ENCODE results near the gene MALRD1.

The MALRD1 gene

DNA sequence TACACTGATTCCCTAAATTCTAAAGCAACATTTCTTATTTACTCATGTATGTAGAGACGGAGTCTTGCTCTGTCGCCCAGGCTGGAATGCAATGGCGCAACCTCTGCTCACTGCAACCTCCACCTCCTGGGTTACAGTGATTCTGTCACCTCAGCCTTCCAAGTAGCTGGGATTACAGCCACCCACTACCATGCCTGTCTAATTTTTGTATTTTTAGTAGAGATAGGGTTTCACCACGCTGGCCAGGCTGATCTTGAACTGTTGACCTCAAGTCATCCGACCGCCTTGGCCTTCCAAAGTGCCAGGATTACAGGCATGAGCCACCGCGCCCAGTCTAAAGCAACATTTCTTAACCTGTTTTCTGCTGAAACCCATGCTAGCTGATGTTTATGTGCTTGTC lies 540.0 kb downstream of the MALRD1 start:
- no peak for TF ChIP-seq POLR2A (IDR thresholded peaks at IDR 0.05; ENCODE audit: low read depth, low read length)
- DNase-seq (ENCODE audit: insufficient read length, low spot score) (no peak), FAIRE-seq (no peak)

- FAIRE-seq, result peak; percentile 45
- peak; percentile 12 for DNase-seq (ENCODE audit: insufficient read length, low spot score)
- no peak for TF ChIP-seq POLR2A (IDR thresholded peaks at IDR 0.05; ENCODE audit: low read depth, low read length)
Observed at GRCh38 chr10:19592276-19592675, 543.7 kb downstream of the MALRD1 start.

DNA sequence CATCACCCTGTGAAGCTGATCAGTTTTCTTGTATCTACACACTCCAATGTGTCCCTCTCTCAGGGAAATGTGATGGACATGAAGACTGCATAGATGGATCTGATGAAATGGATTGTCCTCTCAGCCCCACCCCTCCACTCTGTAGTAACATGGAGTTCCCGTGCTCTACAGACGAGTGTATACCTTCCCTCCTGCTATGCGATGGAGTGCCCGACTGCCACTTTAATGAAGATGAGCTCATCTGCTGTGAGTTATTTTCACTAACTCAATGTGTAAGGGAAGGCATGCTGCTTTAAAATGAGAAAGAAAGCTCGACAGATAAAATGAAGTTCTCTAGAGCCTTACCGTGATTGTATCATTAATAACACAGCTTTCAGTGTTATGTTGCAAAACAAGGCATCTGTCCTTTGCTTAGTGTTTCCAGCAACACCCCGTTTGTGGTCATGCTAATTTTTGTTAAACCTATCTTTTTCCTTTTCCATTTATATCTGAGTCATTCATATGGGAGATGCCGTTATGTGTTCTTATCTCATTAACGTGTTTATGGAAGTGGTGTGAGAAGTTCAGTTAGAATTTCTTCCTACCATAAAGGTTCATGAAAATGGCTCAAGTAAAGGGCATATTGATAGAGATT lies 546.7 kb downstream of the MALRD1 start:
- FAIRE-seq (no peak), DNase-seq (ENCODE audit: insufficient read length, low spot score) (no peak)
- TF ChIP-seq POLR2A (IDR thresholded peaks at IDR 0.05; ENCODE audit: low read depth, low read length), result no peak

DNA sequence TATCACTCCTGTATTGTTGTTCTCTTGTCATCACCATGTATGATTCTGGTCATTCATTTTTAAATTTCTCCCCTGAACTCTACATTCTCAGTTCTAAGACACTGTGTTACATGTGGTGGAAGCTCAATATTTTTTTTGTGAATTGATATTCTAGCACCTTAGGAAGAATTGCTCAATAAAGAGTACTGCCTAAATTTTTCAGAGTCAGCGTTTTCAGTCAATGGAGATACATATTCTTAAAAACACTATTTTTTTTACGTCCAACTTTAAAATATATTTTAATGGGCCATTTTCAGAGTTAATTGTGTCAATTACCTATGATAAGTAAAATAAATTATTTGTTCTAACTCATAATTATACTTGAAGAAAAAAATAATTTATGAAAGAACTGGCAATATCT lies 557.2 kb downstream of the MALRD1 start:
- FAIRE-seq (no peak), DNase-seq (ENCODE audit: insufficient read length, low spot score) (no peak)
- TF ChIP-seq POLR2A (IDR thresholded peaks at IDR 0.05; ENCODE audit: low read depth, low read length), result no peak

- no peak for TF ChIP-seq POLR2A (IDR thresholded peaks at IDR 0.05; ENCODE audit: low read depth, low read length)
- no peak for DNase-seq (ENCODE audit: insufficient read length, low spot score)
- no peak for FAIRE-seq
Observed at GRCh38 chr10:19606968-19607367, 558.4 kb downstream of the MALRD1 start.

GRCh38 chr10:19611775-19612174 lies 563.2 kb downstream of the MALRD1 start:
- no peak for FAIRE-seq
- no peak for TF ChIP-seq POLR2A (IDR thresholded peaks at IDR 0.05; ENCODE audit: low read depth, low read length)
- no peak for DNase-seq (ENCODE audit: insufficient read length, low spot score)

- no peak for TF ChIP-seq POLR2A (IDR thresholded peaks at IDR 0.05; ENCODE audit: low read depth, low read length)
- no peak for FAIRE-seq
- DNase-seq (ENCODE audit: insufficient read length, low spot score), result no peak
Observed at GRCh38 chr10:19616966-19617365, 568.4 kb downstream of the MALRD1 start.

GRCh38 chr10:19620811-19621210 lies 572.2 kb downstream of the MALRD1 start:
- FAIRE-seq, result no peak
- no peak for DNase-seq (ENCODE audit: insufficient read length, low spot score)
- TF ChIP-seq POLR2A (IDR thresholded peaks at IDR 0.05; ENCODE audit: low read depth, low read length), result no peak

- no peak for TF ChIP-seq POLR2A (IDR thresholded peaks at IDR 0.05; ENCODE audit: low read depth, low read length)
- no peak for FAIRE-seq
- DNase-seq (ENCODE audit: insufficient read length, low spot score), result no peak
Observed at GRCh38 chr10:19623321-19623720, 574.7 kb downstream of the MALRD1 start.

DNA sequence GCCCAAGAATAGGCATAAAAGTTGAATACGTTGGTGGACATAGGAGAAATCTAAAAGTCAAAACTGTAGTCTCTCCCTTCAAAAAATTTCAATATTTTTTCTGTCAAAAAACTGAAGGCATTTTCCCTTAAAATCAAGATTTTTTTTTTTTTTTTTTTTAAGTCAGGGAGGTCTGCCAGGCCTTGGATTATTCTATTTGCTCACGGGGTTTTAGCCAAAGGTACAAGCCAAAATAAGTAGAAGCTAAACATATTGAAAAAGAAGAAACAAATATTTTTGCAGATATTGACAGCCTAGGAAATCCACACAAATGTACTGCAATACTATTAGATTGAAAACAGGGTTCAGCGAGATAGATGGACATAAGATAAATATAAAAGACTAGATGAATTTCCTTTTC lies 577.6 kb downstream of the MALRD1 start:
- TF ChIP-seq POLR2A (IDR thresholded peaks at IDR 0.05; ENCODE audit: low read depth, low read length), result no peak
- DNase-seq (ENCODE audit: insufficient read length, low spot score) (no peak), FAIRE-seq (no peak)

GRCh38 chr10:19628767-19629560 lies 580.4 kb downstream of the MALRD1 start:
- DNase-seq (ENCODE audit: insufficient read length, low spot score) (no peak), FAIRE-seq (peak; percentile 92)
- TF ChIP-seq POLR2A (IDR thresholded peaks at IDR 0.05; ENCODE audit: low read depth, low read length), result no peak

DNA sequence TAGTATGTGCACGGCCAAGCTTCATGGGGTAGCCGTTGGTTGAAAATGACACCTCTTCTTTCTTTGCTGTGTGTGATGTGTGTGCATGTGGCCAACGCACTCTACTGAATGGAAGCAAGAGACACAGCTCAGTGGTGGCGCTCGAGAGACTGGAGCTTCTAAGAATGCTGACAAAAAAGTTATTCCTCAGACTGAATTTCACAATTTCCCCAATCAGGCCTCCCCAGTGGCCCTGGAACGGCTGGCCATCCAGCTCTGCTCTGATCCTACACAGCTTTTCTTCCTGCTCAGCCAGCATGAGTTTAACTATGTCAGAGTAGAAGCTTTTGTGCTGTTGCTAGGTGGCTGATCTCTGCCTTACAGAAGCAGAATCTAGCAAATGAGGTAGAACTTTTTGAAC lies 581.0 kb downstream of the MALRD1 start:
- FAIRE-seq, result no peak
- DNase-seq (ENCODE audit: insufficient read length, low spot score), result no peak
- no peak for TF ChIP-seq POLR2A (IDR thresholded peaks at IDR 0.05; ENCODE audit: low read depth, low read length)

GRCh38 chr10:19634163-19634562 lies 585.6 kb downstream of the MALRD1 start:
- no peak for TF ChIP-seq POLR2A (IDR thresholded peaks at IDR 0.05; ENCODE audit: low read depth, low read length)
- FAIRE-seq (no peak), DNase-seq (ENCODE audit: insufficient read length, low spot score) (no peak)

- FAIRE-seq (peak; percentile 94), DNase-seq (ENCODE audit: insufficient read length, low spot score) (no peak)
Observed at GRCh38 chr10:19638182-19638895, 589.7 kb downstream of the MALRD1 start.

DNA sequence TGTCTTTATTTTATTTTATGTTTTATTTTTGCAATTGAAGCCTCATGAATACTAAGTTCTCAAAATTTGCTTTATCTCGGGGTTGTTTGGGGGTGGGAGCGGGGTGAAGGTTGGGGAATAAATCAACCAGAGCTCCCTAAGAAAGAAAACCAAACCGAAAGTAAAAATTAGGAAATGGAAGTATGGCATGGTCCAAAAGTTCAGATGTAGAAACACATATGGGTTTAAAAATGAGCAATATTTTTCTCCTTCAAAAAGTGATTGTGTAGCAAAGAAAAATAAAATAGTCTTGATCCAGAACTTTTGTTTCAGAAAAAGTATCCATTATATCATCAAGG lies 590.3 kb downstream of the MALRD1 start:
- DNase-seq (ENCODE audit: insufficient read length, low spot score), result no peak
- TF ChIP-seq POLR2A (IDR thresholded peaks at IDR 0.05; ENCODE audit: low read depth, low read length), result no peak
- FAIRE-seq, result no peak

More at GRCh38 chr10:19638182-19638895, 589.7 kb downstream of the MALRD1 start:
- no peak for TF ChIP-seq POLR2A (IDR thresholded peaks at IDR 0.05; ENCODE audit: low read depth, low read length)
